ENCODE data around the gene PGBD5.

The PGBD5 gene

DNA sequence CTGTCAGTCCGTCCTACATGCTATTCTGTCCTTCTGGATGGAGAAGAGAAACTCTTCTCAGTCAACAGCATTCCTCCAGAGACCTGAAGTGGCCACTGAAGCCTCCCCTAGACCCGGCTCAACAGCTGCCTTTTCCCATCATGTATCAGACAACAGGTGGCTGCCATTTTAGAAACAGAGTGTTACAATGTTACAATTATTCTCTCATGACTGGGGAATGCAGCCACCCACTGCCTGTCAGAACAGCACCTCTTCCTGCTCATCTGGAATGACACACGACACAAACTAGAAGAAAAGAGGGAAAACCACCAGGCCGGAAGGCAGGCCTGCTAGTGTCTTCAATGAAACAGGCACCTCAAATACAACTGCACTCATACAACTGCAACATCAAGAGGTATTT lies 105.3 kb downstream of the PGBD5 start:
- no peak for DNase-seq

DNA sequence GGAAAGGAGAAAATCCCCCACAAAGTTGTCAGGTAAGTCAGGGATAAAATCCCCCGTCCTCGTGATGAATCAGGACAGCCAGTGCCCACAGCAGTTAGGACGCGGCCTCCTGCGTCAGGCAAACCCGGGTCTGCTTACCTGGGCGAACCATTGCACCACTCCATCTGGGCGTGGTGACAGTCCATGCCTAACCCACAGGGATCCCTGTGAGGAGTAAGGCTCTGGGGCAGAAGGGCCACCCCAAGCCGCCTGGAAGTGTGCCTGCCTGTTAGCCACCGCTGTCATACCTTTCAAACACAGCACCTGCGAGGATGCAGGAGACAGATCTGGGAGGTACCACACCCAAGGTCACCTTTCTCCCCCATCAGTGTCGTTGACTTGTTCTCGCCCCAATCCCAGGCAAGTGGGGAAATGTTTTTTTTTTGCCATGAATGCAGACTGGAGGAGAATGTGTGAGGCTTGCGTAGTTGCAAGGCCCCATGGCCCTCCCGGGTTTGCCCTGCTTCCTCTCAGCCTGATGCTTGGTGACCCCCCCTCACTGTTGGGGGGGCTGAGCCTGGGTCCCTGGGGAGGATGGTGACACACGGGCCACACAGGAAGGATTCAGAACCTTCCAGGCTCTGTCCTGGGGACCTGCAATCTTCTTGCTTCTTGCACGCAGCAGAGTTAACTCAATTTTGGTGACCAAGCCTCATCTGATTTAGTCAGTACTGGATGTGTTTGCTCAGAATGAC lies 107.0 kb downstream of the PGBD5 start:
- DNase-seq = no peak

DNA sequence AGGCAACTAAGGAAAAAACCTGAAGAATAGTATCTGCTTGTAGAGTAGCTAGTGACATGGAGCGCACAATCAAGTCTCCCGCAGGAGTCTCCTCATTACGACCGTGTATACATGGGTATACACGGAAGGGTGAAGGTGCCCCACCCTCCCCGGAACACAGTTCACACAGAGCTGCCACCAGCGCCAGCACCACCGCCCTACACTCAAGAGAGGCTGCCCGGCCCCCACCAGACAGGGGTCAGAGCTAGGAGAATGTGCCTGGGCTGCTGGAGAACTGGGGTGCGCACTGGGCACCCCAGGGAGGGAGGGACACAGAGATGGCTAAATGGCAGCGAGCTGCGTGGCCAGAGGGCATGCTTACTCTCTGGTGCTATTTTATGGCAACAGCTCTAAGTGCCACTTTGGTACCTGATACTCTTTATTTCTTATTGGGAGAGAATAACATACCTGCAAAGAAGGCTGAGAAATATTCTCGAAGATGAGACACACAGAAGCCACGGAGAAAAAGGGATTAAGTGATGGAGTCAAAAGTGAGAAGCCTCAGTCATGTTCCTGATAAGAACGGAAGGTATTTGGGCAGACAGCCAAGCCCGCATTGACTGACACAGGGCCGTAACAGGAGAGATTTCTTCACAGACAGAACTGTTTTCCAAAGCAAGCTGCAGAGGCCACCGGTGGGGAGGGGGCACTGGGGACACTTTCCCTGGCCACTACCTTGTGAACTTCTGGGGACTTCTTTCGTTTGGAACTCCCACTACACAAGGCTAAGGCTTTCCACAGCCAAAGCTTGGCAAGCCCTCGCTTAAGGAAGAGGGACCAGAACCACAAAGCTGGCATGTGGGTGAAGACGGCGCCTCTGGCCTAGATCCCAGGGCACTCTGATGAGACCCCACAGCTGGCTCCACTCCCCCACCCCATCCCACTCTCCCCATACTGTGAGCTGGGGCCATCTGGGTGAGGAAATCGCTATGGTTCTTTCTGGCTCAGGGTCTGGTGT lies 108.0 kb downstream of the PGBD5 start:
- no peak for DNase-seq

DNA sequence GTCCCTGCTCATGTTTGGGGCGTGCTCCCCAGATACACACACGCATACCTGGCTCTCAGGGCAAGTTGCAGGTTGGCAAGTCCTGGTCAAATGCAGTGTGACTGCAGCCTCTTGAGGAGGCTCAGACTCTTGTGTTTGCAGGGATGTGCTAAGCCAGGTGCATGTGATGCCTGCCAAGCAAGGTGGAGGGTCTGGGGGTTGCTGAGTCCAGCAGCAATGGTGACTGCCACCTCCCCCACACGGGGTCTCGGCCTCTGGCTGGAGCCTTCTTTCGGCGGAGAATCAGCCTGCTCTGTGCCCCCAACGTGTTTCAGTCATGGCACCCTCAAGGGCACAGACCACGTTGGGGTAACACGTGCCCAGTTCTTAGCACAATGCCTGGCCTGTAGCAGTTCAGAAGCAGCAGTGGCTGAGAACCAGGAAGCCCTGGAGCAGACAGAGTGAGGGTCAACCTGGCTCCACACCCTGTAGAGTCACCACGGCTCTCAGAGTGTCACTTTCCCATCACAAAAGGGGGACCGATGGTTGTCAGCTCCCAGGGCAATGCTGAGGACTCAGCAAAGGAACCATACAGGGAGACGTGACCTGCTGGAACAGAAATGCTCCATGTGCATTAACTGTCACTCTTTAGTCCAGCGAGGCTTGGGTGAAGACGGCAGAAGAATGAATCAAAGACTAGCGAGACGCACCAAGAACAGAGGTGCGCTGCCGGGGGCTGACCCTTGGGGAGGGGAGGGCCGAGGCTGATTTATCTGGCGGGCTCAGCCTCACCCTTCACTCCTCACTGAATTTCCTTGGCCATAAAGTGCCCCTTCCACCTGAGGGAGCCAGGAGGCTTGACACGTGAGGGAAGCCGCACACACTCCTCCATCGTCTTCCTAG lies 109.0 kb downstream of the PGBD5 start:
- no peak for DNase-seq

DNA sequence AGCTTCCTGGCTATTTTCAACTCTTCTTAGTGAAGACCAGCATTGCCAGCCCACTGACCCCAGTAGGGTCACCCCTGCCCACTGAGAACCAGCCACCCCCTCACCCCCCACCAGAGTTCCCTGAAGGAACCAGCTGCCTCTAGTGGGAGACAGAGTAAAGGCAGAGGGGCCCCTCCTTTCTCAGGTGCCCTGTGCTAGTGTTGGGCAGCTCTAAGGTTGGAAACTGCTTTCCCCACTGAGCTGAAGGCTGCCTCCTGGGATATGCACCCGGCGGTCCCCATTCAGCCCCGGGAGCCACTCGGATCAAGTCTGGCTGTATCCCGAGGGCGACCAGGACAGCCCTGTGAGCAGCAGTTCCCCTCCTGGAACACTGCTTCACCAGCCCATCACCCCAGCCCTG lies 111.0 kb downstream of the PGBD5 start:
- DNase-seq = no peak

DNA sequence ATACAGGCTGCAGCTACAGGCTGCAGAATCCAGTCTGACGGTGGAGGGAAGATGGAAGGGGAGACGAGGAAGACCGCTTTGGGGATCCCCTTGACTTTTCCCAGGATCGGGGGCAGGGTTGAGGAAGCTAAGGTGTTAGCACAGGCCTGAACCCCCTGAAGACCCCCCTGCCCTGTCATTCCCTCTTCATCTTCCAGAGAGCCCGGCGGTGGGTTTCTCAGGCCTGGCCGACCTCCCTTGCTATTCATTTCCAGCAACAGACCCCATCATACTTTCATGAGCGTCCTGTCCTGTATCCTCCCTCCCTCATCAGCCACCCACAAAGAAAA lies 112.0 kb downstream of the PGBD5 start:
- DNase-seq = no peak

DNA sequence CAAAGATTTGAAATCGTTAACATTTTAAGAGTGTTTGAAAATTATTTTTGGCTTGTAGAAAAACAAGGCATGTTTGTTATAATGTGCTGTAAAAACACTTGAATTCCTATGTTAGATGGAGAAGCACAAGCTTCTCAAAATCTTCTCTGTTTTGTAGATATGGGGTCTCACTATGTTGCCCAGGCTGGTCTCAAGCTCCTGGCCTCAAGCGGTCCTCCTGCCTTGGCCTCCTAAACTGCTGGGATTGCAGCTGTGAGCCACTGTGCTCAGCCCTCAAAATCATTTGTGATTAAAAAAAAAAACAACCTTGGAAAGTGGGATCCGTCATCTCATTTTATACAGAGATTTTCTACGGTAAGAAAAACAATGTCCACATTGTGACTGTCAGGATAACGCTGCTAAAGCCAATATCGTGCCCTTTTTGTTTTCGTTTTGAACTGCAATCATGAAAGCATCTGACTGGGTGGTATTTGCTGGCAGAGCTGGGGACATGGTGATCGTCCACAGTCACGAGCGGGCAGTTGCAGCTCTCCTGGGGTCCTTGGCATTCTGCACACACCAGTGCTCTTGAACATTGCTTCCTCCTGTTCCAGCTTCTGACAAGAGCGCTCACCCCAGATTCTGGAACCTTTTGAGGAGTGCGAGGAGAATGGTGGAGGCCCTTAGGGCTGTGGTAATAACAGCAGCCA lies 112.5 kb downstream of the PGBD5 start:
- no peak for DNase-seq

DNA sequence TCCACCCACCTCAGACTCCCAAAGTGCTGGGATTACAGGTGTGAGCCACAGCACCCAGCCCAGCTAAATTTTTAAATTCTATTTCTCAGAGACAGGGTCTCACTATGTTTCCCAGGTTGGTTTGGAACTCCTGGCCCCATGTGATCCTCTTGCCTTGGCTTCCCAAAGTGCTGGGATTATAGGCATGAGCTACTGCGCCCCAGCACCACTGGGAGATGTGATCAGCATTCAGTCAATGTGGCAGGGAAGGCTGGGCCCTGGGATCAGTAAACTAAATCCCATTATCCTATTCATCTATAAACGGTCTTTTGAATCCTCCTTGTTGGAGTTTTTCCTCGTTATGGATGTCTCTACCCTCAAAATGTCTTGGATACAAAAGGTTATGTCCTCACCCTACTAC lies 113.5 kb downstream of the PGBD5 start:
- DNase-seq = no peak

DNA sequence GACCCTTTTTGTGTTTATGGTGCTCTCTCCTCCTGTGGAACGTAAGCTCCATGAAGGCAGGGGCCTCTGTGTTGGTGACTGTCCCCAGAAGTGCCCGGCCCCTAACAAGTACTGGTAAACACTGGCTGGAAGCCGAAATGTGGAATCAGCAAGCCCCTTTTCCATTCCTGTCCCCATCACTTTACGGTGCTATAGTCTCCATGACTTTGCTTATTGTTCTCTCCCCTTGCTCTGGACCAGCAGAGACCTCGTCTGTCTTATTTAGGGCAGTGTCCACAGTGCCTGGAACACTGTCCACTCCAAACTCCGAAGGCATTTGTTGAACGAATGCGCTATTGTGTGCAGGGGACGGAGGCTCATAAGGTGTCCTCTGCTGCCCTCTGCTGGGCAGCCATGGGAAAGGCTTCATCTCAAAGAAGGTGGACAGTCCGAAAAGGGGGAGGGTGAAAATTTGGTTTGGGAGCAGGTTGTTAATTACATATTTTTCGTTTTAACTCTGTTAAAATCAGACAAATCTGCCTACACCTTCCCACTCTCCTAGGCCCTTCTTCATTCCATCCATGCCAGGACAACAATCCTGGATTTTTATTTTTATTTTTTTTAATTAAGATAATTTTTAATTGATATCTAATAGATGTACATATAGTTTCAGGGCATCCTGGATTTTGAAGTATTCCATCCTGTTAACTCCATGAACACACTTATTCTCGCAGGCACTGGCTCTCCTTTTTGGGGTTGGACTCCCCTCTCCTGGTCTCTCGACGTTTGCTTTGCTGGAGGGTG lies 115.6 kb downstream of the PGBD5 start:
- peak; percentile 33 for DNase-seq

DNA sequence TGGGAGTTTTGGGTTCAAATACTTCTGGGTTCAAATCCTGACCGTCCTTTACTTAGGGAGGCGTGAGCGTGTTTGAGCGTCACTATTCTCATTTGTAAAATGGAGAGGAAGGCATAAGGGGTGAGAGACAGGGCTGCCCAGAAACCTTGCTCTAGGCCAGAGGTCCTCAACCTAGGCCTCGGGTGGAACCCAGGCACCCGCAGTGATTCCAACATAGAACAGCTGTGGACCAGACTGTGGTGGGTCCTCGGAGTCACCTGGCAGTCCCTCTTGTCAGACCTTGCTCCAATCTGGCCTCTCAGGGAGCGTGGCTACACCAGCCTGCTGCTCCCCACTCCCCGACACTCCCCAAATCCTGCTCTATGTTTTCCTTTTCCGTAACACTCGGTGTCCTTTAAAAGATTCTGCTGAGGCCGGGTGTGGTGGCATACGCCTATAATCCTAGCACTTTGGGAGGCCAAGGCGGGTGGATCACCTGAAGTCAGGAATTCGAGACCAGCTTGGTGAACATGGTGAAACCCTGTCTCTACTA lies 116.4 kb downstream of the PGBD5 start:
- DNase-seq = no peak

DNA sequence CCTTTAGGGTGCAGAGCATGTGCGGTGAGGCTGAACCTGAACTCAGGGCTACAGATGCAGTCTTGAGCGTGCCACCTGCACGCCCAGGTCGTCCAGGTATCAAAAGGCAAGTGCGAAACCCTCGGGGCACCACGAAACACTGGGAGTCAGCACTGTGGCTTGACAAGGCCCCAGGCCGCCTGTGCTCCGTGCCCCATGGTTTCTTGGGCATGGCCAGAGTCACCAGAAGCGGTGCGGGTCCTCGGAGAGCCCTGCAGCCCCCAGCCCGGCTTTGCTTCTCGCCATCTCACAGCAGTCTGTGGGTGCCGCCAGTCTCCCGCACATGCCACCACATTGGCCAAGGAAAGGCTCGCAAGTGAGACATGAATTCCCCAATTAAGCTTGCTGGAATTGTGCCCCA lies 117.3 kb downstream of the PGBD5 start:
- DNase-seq = no peak

DNA sequence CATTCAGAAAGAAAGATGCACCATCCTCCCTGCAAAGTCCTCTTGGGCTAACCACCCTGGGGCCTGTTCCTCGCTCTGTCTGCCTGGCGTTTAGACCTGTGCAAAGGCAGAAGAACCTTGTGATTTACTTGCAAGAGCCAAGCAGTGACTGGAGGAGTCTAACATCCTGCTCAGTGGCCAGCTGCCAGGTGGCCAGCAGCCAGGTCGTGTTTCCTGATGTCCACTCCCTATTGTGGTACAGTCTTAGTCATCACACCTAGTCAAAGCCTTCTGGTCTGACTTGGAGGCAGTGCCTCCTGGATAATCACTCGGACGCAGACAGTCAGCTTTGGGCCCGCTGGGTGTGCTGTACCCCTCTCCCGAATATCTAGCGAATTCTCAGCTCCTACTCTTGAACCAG lies 118.1 kb downstream of the PGBD5 start:
- no peak for DNase-seq

DNA sequence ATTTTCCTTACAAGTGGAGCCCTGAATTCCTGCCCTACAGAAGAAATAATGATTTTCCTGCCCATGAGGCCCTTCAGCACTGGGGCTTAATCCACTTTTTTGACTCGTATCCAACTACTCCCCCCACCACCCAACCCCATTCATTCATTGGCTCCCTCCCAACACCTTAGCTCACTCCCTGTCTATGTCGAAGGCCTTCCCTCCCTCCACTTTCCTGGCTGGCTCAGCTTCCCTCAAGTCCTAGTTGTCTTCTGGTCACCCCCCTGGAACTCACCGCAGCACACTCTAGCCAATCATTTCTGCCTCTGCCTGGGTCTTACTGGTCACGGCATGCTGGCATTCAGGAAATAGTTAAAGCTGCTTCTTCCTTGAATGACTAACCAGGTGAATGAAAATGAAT lies 118.9 kb downstream of the PGBD5 start:
- no peak for DNase-seq

DNA sequence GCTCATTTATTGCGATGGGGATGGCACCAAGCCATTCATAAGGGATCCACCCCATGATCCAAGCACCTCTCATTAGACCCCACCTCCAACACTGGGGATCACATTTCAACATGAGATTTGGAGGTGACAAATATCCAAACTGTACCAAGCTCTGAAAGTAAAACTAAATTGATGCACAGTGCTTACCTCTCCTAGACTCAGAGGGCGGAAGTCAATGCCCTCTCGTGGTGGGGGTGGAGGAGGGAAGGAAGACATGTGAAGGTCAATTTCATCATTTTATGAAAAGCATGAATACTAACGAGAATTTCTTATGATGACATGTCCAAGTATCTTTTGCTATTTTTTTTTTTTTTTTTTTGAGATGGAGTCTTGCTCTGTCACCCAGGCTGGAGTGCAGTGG lies 120.0 kb downstream of the PGBD5 start:
- DNase-seq = no peak

DNA sequence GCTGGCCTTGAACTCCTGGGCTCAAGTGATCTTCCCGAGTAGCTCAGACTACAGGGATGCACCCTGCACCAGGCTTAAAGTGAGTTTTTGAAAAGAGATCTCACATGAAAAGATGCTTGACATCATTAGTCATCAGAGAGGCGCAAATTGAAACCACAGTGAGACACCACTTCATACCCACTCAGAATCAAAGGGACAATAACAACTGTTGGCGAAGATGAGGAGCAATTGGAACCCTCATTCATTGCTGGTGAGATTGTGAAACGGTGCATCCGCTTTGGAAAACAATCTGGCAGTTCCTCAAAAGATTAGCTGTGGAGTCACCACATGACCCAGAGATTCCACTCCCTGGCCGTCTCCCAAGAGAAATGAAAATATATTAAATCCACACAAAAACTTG lies 122.3 kb downstream of the PGBD5 start:
- no peak for DNase-seq

DNA sequence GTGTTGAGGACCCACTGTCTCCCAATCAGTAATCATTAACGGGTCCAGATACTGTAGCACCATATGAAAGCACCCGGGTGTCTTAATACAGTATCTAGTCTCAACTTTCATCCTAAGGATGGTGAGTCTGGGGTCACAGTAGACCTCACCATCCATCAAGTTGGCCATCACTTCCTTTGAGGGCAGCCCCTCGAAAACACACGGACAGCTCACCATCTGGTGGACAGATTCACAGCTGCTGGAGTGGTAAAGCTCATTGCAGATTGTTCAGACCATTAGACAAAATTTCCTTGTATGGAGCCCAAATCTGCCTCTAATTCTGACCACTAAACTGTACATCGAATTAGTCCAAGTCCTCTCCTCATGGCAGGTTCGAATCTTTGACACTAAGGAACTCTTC lies 123.1 kb downstream of the PGBD5 start:
- no peak for DNase-seq

DNA sequence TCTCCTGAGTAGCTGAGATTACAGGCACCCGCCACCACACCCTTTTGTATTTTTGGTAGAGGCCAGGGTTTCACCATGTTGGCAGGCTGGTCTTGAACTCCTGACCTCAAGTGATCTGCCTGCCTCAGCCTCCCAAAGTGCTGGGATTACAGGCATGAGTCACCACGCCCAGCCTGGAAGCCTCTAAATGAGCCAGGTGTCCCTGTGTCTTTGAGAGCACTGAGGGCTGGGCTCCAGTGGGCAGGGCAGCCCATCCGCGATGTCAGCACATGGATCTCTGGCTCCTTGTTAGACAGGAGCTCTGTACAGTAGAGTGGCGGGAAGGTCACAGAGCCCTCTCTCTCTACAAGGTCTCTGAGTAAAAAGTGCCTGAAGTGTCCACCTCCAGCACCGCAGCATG lies 124.3 kb downstream of the PGBD5 start:
- no peak for DNase-seq

DNA sequence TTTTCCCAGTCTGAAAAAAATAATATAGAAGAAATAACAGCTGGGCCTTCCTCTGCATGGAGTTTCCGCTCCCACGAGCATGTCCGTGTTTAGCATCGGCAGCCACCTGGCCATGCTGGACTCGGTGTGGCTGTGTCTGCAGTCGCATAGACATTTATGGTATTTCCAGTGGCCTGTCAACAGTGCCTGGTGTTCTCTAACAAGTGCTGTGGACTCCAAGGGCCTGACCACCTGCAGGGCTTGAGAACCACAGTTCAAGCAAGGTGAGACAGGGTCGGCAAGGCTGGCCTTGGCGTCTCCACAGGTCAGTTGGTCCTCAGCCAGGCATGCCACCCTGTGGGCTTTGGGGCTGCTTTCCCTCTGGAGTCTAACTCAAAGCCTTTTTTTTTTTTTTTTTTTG lies 124.8 kb downstream of the PGBD5 start:
- no peak for DNase-seq

DNA sequence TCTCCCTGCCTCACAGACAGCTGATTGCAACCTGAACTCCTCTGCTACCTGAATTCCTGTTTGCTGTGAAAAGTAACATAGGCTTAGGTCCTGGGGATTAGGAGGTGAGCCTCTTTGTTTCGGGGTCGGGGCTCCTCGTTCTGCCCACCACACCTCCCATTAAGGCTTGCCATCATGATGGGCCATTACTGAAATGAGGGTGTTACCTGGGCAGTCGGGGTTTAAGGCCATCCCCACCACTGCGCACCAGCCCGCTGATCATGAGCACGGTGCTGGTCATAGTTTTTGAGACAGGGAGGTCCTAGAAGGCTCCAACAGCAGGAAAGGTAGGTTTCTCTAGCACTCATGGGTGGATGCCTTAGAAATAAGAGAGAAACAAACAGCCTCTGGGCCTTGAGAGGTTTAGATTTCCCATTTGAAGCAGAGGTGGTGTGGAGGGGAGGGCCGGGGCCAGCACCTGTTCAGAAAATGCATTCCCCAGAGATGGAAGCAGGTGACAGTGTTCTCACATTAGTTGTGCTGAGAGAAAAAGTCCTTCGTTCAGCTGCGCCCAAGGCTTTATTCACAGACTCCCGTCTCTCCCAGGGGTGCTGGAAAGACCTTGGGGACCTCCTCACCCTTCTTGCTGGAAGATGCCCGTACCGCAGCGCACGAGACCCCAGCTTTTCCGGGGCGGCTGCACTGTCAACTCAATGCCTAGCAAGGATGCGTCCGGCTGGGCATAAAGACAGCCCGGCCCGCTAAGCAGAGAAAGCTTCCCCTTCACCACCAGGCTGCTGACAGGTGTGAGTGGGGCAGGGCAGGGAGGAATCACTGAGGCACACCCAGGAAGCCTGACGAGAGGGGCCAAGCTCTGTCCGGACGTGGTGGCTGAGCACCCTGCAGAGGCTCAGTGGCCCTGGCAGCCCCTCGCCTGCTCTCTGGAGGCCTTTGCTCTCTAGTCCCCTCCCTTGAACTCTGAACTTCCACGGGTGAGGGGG lies 125.5 kb downstream of the PGBD5 start:
- DNase-seq = no peak
